Uterus (tissue), 2 donors: Measurements from ENCODE around the gene PKMYT1.

Experiments used
- POLR2A ChIP-seq, 2 donors: fragments of 450-650 bp; IDR thresholded peaks; one replicate each; pipeline ENCODE4 v1.6.1; 2016; ENCODE audit warnings: antibody characterized with exemption in 2 of 2, mild to moderate bottlenecking in 1 of 2, moderate library complexity in 1 of 2
- TF ChIP-seq, protein P1 (sequence below), 4 experiments: fragments of 200-600 bp in 2 of 4; fragments of 450-650 bp in 2 of 4; sonication (generic) in 2 of 4; IDR thresholded peaks; one replicate each; pipeline ENCODE4 v1.5.1; 2016 to 2019; ENCODE audit warnings: antibody characterized with exemption in 4 of 4, mild to moderate bottlenecking in 2 of 4, moderate library complexity in 1 of 4

DNA sequence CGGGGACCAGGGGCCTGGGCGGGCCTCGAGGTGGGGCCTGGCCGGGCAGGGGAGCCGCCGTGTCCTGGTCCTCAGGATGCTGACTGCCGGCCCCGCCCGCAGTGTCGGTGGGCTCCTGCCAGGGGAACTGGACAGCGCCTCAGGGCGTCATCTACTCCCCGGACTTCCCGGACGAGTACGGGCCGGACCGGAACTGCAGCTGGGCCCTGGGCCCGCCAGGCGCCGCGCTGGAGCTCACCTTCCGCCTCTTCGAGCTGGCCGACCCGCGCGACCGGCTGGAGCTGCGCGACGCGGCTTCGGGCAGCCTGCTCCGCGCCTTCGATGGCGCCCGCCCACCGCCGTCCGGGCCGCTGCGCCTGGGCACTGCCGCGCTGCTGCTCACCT is 13.4 kb downstream of the PKMYT1 start:
- TF ChIP-seq, protein P1, sequence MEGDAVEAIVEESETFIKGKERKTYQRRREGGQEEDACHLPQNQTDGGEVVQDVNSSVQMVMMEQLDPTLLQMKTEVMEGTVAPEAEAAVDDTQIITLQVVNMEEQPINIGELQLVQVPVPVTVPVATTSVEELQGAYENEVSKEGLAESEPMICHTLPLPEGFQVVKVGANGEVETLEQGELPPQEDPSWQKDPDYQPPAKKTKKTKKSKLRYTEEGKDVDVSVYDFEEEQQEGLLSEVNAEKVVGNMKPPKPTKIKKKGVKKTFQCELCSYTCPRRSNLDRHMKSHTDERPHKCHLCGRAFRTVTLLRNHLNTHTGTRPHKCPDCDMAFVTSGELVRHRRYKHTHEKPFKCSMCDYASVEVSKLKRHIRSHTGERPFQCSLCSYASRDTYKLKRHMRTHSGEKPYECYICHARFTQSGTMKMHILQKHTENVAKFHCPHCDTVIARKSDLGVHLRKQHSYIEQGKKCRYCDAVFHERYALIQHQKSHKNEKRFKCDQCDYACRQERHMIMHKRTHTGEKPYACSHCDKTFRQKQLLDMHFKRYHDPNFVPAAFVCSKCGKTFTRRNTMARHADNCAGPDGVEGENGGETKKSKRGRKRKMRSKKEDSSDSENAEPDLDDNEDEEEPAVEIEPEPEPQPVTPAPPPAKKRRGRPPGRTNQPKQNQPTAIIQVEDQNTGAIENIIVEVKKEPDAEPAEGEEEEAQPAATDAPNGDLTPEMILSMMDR (IDR thresholded peaks at IDR 0.05), result no peak
- no peak for TF ChIP-seq POLR2A (IDR thresholded peaks at IDR 0.05)
